ENCODE results near the gene TCF7L2.

TCF7L2 gene

GRCh38 chr10:113056441-113057021 lies 106.5 kb downstream of the TCF7L2 start:
- no peaks in the 10 kb centered on the region for H3K9me3 ChIP-seq (ENCODE audit: control insufficient read depth in 2 of 2, low read length in 2 of 2)
- H3K9ac ChIP-seq (ENCODE audit: low read length in 2 of 2) = no peak overlapping the region
- H3K27me3 ChIP-seq (ENCODE audit: control insufficient read depth in 1 of 2, insufficient read depth in 2 of 2, low read length in 2 of 2) = no peaks in the 10 kb centered on the region
- no peaks in the 10 kb centered on the region for H3K36me3 ChIP-seq (ENCODE audit: control insufficient read depth in 2 of 2, insufficient read depth in 2 of 2, low read length in 2 of 2)
- H3K4me3 ChIP-seq (ENCODE audit: low read length in 2 of 2) = no peak overlapping the region
- H3K4me1 ChIP-seq (ENCODE audit: control insufficient read depth, insufficient read depth, low read length) = peaks cover 62% of the 10 kb centered on the region
- peak overlapping the region; percentile 31 for H3K27ac ChIP-seq (ENCODE audit: low read length)

DNA sequence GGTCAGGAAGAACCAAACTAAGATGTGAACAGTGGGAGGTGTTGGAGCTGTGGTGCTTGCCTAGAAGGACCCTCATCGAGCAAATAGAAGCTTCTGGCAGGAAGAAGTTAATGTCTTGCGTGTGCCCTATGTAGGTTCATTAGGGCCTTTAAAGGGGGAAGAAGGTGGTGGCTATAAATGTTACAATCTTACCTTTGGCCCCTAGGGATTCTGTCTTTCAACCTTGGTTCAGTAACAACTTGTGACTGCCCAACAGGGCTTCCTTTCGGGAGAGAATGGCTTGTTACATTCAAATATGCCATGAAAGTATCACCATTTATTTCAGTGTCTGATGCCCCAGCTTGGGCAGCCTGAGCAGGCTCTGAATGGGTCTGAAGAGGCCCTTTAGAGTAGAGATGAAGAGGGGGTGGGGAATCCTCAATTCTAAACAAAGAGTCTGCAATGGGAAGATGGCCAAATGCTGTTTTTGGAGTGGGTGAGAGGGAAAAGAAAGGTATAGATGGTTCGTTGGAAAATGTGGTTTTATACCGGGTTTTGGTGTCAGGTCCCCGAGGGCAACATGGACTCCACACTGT lies 108.0 kb downstream of the TCF7L2 start:
- Histone ChIP-seq H3K36me3 (ENCODE audit: control insufficient read depth in 2 of 2, insufficient read depth in 2 of 2, low read length in 2 of 2) (no peaks in the 10 kb centered on the region), H3K4me1 (ENCODE audit: control insufficient read depth, insufficient read depth, low read length) (peaks cover 59% of the 10 kb centered on the region), H3K4me3 (ENCODE audit: low read length in 2 of 2) (peak overlapping the region; percentile 63 to 68), H3K27me3 (ENCODE audit: control insufficient read depth in 1 of 2, insufficient read depth in 2 of 2, low read length in 2 of 2) (no peaks in the 10 kb centered on the region), H3K27ac (ENCODE audit: low read length) (peak overlapping the region; percentile 67), H3K9me3 (ENCODE audit: control insufficient read depth in 2 of 2, low read length in 2 of 2) (no peaks in the 10 kb centered on the region), H3K9ac (ENCODE audit: low read length in 2 of 2) (peak overlapping the region in 1 of 2 donors; percentile 42)

DNA sequence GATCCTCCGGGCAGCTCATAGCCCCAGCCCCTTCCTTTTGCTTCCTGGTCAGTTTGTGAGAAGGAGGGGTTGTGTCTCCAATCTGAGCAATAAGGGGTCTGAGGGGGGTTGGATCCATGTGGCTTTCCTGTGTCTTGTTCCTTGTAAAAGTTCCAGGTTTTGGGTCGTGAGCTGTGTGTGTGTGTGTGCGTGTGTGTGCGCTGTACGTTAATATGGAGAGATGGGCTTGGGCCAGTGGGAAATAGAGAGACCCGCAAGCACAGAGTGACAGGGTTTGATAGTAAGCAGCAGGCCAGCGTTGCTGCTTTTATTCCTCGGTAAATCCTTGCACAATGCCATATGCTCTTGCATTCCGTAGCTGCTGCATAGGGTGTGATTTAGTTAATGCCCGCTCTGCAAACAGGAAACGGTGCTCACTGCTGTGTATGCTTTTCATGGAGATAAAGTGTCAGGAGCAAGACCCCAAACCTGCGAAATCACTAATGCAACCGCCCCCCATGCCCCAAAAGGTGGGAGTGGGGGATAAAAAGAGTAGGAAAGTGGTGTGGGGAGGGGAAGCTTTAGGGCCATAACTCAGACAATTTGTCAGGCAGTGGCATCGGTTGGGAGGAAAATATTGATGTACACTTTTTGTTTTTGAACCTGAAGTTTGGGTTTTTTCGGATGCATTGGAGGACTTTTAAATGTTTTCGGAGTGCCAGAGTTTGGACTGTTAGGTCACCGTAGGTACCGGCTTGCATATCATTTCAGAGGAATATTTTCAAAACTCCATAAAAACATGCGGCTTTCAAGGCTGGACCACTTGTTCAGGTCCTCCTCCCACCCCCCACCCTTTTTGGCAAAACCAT lies 108.7 kb downstream of the TCF7L2 start:
- Histone ChIP-seq H3K27me3 (ENCODE audit: control insufficient read depth in 1 of 2, insufficient read depth in 2 of 2, low read length in 2 of 2) (no peaks in the 10 kb centered on the region), H3K9ac (ENCODE audit: low read length in 2 of 2) (peak overlapping the region; percentile 16 to 42), H3K27ac (ENCODE audit: low read length) (peak overlapping the region; percentile 67), H3K4me3 (ENCODE audit: low read length in 2 of 2) (peak overlapping the region; percentile 63 to 68), H3K9me3 (ENCODE audit: control insufficient read depth in 2 of 2, low read length in 2 of 2) (no peaks in the 10 kb centered on the region), H3K4me1 (ENCODE audit: control insufficient read depth, insufficient read depth, low read length) (peaks cover 60% of the 10 kb centered on the region), H3K36me3 (ENCODE audit: control insufficient read depth in 2 of 2, insufficient read depth in 2 of 2, low read length in 2 of 2) (no peaks in the 10 kb centered on the region)

- H3K9me3 ChIP-seq (ENCODE audit: control insufficient read depth in 2 of 2, low read length in 2 of 2) = no peaks in the 10 kb centered on the region
- H3K27ac ChIP-seq (ENCODE audit: low read length) = peak overlapping the region; percentile 67
- peak overlapping the region; percentile 63 to 68 for H3K4me3 ChIP-seq (ENCODE audit: low read length in 2 of 2)
- no peaks in the 10 kb centered on the region for H3K36me3 ChIP-seq (ENCODE audit: control insufficient read depth in 2 of 2, insufficient read depth in 2 of 2, low read length in 2 of 2)
- H3K9ac ChIP-seq (ENCODE audit: low read length in 2 of 2) = peak overlapping the region in 1 of 2 donors; percentile 16
- peaks cover 65% of the 10 kb centered on the region for H3K4me1 ChIP-seq (ENCODE audit: control insufficient read depth, insufficient read depth, low read length)
- H3K27me3 ChIP-seq (ENCODE audit: control insufficient read depth in 1 of 2, insufficient read depth in 2 of 2, low read length in 2 of 2) = no peaks in the 10 kb centered on the region
These were observed 109.3 kb downstream of the TCF7L2 start for GRCh38 chr10:113059371-113059780.

GRCh38 chr10:113060201-113061053 lies 110.4 kb downstream of the TCF7L2 start:
- Histone ChIP-seq H3K9ac (ENCODE audit: low read length in 2 of 2) (peak overlapping the region; percentile 19 to 55), H3K4me1 (ENCODE audit: control insufficient read depth, insufficient read depth, low read length) (peaks cover 75% of the 10 kb centered on the region), H3K27me3 (ENCODE audit: control insufficient read depth in 1 of 2, insufficient read depth in 2 of 2, low read length in 2 of 2) (no peaks in the 10 kb centered on the region), H3K36me3 (ENCODE audit: control insufficient read depth in 2 of 2, insufficient read depth in 2 of 2, low read length in 2 of 2) (no peaks in the 10 kb centered on the region), H3K9me3 (ENCODE audit: control insufficient read depth in 2 of 2, low read length in 2 of 2) (no peaks in the 10 kb centered on the region), H3K27ac (ENCODE audit: low read length) (peak overlapping the region; percentile 67), H3K4me3 (ENCODE audit: low read length in 2 of 2) (peak overlapping the region in 1 of 2 donors; percentile 68)

- peak overlapping the region in 1 of 2 donors; percentile 68 for H3K4me3 ChIP-seq (ENCODE audit: low read length in 2 of 2)
- H3K4me1 ChIP-seq (ENCODE audit: control insufficient read depth, insufficient read depth, low read length) = peaks cover 76% of the 10 kb centered on the region
- H3K9ac ChIP-seq (ENCODE audit: low read length in 2 of 2) = no peak overlapping the region
- H3K27ac ChIP-seq (ENCODE audit: low read length) = peak overlapping the region; percentile 67
- H3K36me3 ChIP-seq (ENCODE audit: control insufficient read depth in 2 of 2, insufficient read depth in 2 of 2, low read length in 2 of 2) = no peaks in the 10 kb centered on the region
- H3K9me3 ChIP-seq (ENCODE audit: control insufficient read depth in 2 of 2, low read length in 2 of 2) = no peaks in the 10 kb centered on the region
- no peaks in the 10 kb centered on the region for H3K27me3 ChIP-seq (ENCODE audit: control insufficient read depth in 1 of 2, insufficient read depth in 2 of 2, low read length in 2 of 2)
These were observed 111.0 kb downstream of the TCF7L2 start for GRCh38 chr10:113061054-113061430.

DNA sequence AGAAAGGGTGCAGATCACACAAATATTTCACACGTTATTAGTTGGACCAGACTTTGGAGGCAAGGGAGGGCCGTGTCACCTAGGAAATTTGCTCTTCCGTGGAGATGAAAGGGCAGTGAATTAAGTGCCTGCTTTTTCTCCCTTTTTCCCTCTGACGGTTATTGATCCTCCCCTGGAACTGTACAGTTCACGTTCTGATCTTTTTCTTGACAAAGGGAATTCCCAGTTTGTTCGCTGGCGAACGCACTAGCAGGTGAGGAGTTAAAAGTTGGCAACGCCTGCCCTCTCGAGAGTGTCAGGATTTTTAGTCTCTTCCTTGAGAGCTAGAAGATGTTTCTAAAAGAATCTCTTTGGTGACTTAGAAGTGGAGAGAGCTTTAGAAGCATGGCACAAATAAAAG lies 111.5 kb downstream of the TCF7L2 start:
- no peak overlapping the region for H3K4me3 ChIP-seq (ENCODE audit: low read length in 2 of 2)
- H3K4me1 ChIP-seq (ENCODE audit: control insufficient read depth, insufficient read depth, low read length) = peaks cover 73% of the 10 kb centered on the region
- no peak overlapping the region for H3K9ac ChIP-seq (ENCODE audit: low read length in 2 of 2)
- no peak overlapping the region for H3K27ac ChIP-seq (ENCODE audit: low read length)
- no peaks in the 10 kb centered on the region for H3K27me3 ChIP-seq (ENCODE audit: control insufficient read depth in 1 of 2, insufficient read depth in 2 of 2, low read length in 2 of 2)
- no peaks in the 10 kb centered on the region for H3K9me3 ChIP-seq (ENCODE audit: control insufficient read depth in 2 of 2, low read length in 2 of 2)
- H3K36me3 ChIP-seq (ENCODE audit: control insufficient read depth in 2 of 2, insufficient read depth in 2 of 2, low read length in 2 of 2) = no peaks in the 10 kb centered on the region

DNA sequence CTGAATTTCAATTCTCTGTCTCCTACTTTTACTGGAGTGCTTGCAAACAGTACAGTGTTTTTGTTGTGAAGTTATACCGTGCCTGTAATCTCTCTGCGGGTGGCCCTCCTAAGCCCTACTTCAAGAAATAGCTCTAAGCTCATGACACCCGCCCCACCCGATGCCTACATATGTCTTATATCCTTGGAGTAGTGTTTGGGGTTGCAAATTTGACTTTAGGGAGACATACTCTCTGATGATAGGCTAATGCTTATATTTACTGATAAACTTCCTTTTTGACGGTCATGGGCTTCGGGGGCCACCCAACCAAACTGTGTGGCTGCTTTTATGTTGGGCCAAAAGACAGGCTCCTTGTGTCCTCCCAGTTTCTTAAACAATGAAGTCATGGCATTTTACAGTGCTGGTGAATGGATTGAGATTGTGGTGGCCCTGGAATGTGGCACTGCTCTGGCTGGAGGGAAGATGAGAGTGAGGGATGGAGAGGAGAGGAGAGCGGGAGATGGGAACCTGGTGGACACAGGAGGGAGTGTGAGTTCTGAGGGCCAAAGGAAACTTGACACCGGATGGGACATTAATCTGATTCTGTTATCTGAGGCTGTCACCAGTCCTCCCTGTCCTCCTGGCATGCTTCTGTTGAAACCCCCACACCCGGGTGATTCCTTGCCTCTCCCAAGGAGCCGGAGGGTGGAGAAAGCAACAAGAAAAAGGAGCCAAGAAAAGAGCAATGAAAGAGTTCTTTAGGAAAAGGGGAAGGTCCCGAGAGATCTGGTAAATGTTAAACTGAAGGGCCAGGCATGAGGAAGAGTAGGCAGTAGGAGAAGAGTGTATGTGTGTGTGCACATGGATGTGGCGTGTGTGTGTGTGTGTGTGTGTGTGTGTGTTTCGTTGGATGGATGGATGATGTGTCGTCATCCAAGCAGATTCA lies 113.3 kb downstream of the TCF7L2 start:
- Histone ChIP-seq H3K27me3 (ENCODE audit: control insufficient read depth in 1 of 2, insufficient read depth in 2 of 2, low read length in 2 of 2) (no peaks in the 10 kb centered on the region), H3K9me3 (ENCODE audit: control insufficient read depth in 2 of 2, low read length in 2 of 2) (no peaks in the 10 kb centered on the region), H3K4me1 (ENCODE audit: control insufficient read depth, insufficient read depth, low read length) (peaks cover 65% of the 10 kb centered on the region), H3K4me3 (ENCODE audit: low read length in 2 of 2) (no peak overlapping the region), H3K36me3 (ENCODE audit: control insufficient read depth in 2 of 2, insufficient read depth in 2 of 2, low read length in 2 of 2) (no peaks in the 10 kb centered on the region), H3K27ac (ENCODE audit: low read length) (no peak overlapping the region), H3K9ac (ENCODE audit: low read length in 2 of 2) (no peak overlapping the region)

- no peak overlapping the region for H3K4me3 ChIP-seq (ENCODE audit: low read length in 2 of 2)
- no peaks in the 10 kb centered on the region for H3K9me3 ChIP-seq (ENCODE audit: control insufficient read depth in 2 of 2, low read length in 2 of 2)
- H3K27me3 ChIP-seq (ENCODE audit: control insufficient read depth in 1 of 2, insufficient read depth in 2 of 2, low read length in 2 of 2) = no peaks in the 10 kb centered on the region
- H3K4me1 ChIP-seq (ENCODE audit: control insufficient read depth, insufficient read depth, low read length) = peaks cover 57% of the 10 kb centered on the region
- no peak overlapping the region for H3K27ac ChIP-seq (ENCODE audit: low read length)
- no peaks in the 10 kb centered on the region for H3K36me3 ChIP-seq (ENCODE audit: control insufficient read depth in 2 of 2, insufficient read depth in 2 of 2, low read length in 2 of 2)
- H3K9ac ChIP-seq (ENCODE audit: low read length in 2 of 2) = no peak overlapping the region
These were observed 114.0 kb downstream of the TCF7L2 start for GRCh38 chr10:113064039-113064438.
